B cell (primary cell): Measurements from ENCODE around the gene TRAPPC11. TPM values are rescaled to one million over a fixed set of nuclear protein-coding genes. Genes with fewer than 3 reads are reported as not detected.

Source experiments
- ATAC-seq: fragments of 200-7000 bp; cut with Tn5 transposase; one replicate; pipeline ENCODE4 v1.10.0; 2021; ENCODE audit warnings: low read depth, mild to moderate bottlenecking, moderate number of reproducible peaks, moderate library complexity
- CTCF ChIA-PET: fragments of 350-600 bp; sonication (Branson Sonifier 250); formaldehyde crosslinking; loops from one replicate; lab custom pipeline; 2021; ENCODE audit warnings: antibody characterized with exemption, inconsistent platforms; lab: Charles Lee
- POLR2A ChIA-PET: fragments of 350-600 bp; sonication (Branson Sonifier 250); formaldehyde crosslinking; loops from one replicate; lab custom pipeline; 2021; ENCODE audit warnings: antibody characterized with exemption; lab: Charles Lee
- DNase-seq: peaks from one replicate; pipeline ENCODE4 v3.0.0; 2013
- H2AFZ ChIP-seq: 2 replicates; pipeline ENCODE4 v1.6.1; 2012; ENCODE audit warnings: mild to moderate bottlenecking, low read depth, low read length; ENCODE audit not compliant: insufficient read depth, poor library complexity, severe bottlenecking
- H3K27ac ChIP-seq, 2 donors: 1 replicate in 1 of 2; 2 replicates in 1 of 2; pipeline ENCODE4 v1.5.1; 2012 to 2013; ENCODE audit warnings: low read length in 2 of 2, mild to moderate bottlenecking in 2 of 2, moderate library complexity in 1 of 2
- H3K27me3 ChIP-seq, 4 experiments: fragments of 200-600 bp in 1 of 4; sonication (generic) in 1 of 4; replicated peaks in 1 of 4; 1 replicate in 2 of 4; 2 replicates in 2 of 4; pipeline versions ENCODE4 v1.6.1 to v1.7.0; 2013 to 2016; ENCODE audit warnings: low read length in 3 of 4, mild to moderate bottlenecking in 2 of 4, mixed read lengths in 1 of 4, moderate library complexity in 1 of 4; ENCODE audit not compliant: insufficient read depth in 4 of 4, control insufficient read depth in 3 of 4; ENCODE audit errors: control extremely low read depth in 1 of 4
- H3K36me3 ChIP-seq, 2 experiments: replicated peaks in 1 of 2; 1 replicate in 1 of 2; 2 replicates in 1 of 2; pipeline versions ENCODE4 v1.6.1 to v1.7.1; 2013; ENCODE audit warnings: low read length in 1 of 2; ENCODE audit not compliant: insufficient read depth in 2 of 2, control insufficient read depth in 1 of 2; ENCODE audit errors: control extremely low read depth in 1 of 2, extremely low read depth in 1 of 2
- H3K4me1 ChIP-seq, 2 donors: fragments of 200-600 bp in 1 of 2; sonication (generic) in 1 of 2; 1 replicate in 1 of 2; 2 replicates in 1 of 2; pipeline versions ENCODE4 v1.5.1 to v1.6.1; 2013 to 2017; ENCODE audit warnings: low read length in 2 of 2; ENCODE audit not compliant: control insufficient read depth in 2 of 2, insufficient read depth in 2 of 2
- H3K4me2 ChIP-seq: replicated peaks from 2 replicates; pipeline ENCODE3; 2012; ENCODE audit warnings: mild to moderate bottlenecking, low read depth, low read length; ENCODE audit not compliant: poor library complexity, severe bottlenecking
- H3K4me3 ChIP-seq, 5 experiments: fragments of 200-600 bp in 1 of 5; sonication (generic) in 1 of 5; 1 replicate in 3 of 5; 2 replicates in 2 of 5; pipeline versions ENCODE4 v1.5.1 to v1.7.0; 2011 to 2016; ENCODE audit warnings: low read length in 4 of 5, mild to moderate bottlenecking in 4 of 5, low read depth in 2 of 5, control low read depth in 1 of 5, moderate library complexity in 1 of 5; ENCODE audit not compliant: insufficient read depth in 1 of 5; ENCODE audit errors: control extremely low read depth in 1 of 5, extremely low read depth in 1 of 5
- H3K79me2 ChIP-seq: fragments of 200-600 bp; sonication (generic); one replicate; pipeline ENCODE4 v1.6.0; 2016; ENCODE audit warnings: low read length; ENCODE audit not compliant: control insufficient read depth, insufficient read depth
- H3K9ac ChIP-seq: fragments of 200-600 bp; sonication (generic); 2 replicates; pipeline ENCODE4 v1.6.1; 2017; ENCODE audit warnings: mild to moderate bottlenecking, low read length, moderate library complexity
- H3K9me3 ChIP-seq, 3 donors: one replicate each; pipeline versions ENCODE4 v1.6.1 to v1.7.1; 2013; ENCODE audit warnings: low read length in 2 of 3; ENCODE audit not compliant: control insufficient read depth in 2 of 3, insufficient read depth in 1 of 3; ENCODE audit errors: control extremely low read depth in 1 of 3
- H4K20me1 ChIP-seq: 2 replicates; pipeline ENCODE4 v1.6.0; 2012; ENCODE audit warnings: mild to moderate bottlenecking, low read length; ENCODE audit not compliant: insufficient read depth, control insufficient read depth, poor library complexity, severe bottlenecking
- H3K27ac Mint-ChIP-seq: one replicate; pipeline ENCODE4 v1.8.0; 2021; ENCODE audit warnings: mixed read lengths
- H3K27me3 Mint-ChIP-seq: one replicate; pipeline ENCODE4 v1.8.0; 2021; ENCODE audit warnings: mixed read lengths
- H3K4me1 Mint-ChIP-seq: one replicate; pipeline ENCODE4 v1.8.0; 2021; ENCODE audit warnings: mixed read lengths
- H3K4me3 Mint-ChIP-seq: one replicate; pipeline ENCODE4 v1.8.0; 2021; ENCODE audit warnings: mixed read lengths
- H3K9me3 Mint-ChIP-seq: one replicate; pipeline ENCODE4 v1.8.0; 2022; ENCODE audit warnings: mixed read lengths; ENCODE audit not compliant: insufficient read depth
- CTCF ChIP-seq: fragments of 200-600 bp; IDR thresholded peaks from one replicate; pipeline ENCODE4 v1.8.0; 2022; ENCODE audit warnings: antibody characterized with exemption, mild to moderate bottlenecking
- EZH2 ChIP-seq: IDR thresholded peaks from 2 replicates; pipeline ENCODE4 v1.6.1; 2012; ENCODE audit warnings: borderline replicate concordance, low read depth, mild to moderate bottlenecking, moderate library complexity, low read length; ENCODE audit not compliant: insufficient read depth, poor library complexity, severe bottlenecking
- WGBS: methylation state at CpG from one replicate; pipeline ENCODE4 v1.1.5; 2013; ENCODE audit warnings: missing lambda C conversion rate; ENCODE audit not compliant: insufficient coverage; 5-methylcytosine and 5-hydroxymethylcytosine counted together
- intact Hi-C: fragments of 100-400 bp; cut with micrococcal nuclease; formaldehyde crosslinking; loops from one replicate; pipeline ENCODE4 v1.10.0; 2022
- polyA plus RNA-seq: library from polyadenylated mRNA; depleted of rRNA; stranded (reverse); fragments of >200 nt; gene quantifications from 2 replicates; pipeline ENCODE4 v1.2.3, GENCODE V29; 2012
- total RNA-seq, 2 donors: library from RNA; stranded (reverse); fragments of 120-200 nt in 1 of 2; gene quantifications; 1 replicate in 1 of 2; 2 replicates in 1 of 2; pipeline versions ENCODE4 v1.2.3 to v1.2.4, GENCODE V29; 2013 to 2022

Gene TRAPPC11
- total and polyA plus RNA-seq, 2 donors (not counting 1 experiment from before 2014, with no cell fraction given): 23.5 to 53.8 TPM

- Histone ChIP-seq H3K4me3 (no peak overlapping the region), H3K27ac (no peak overlapping the region), H3K36me3 (peaks cover 11 to 65% of the 10 kb centered on the region in 2 experiments), H2AFZ (no peak overlapping the region), H3K9ac (no peak overlapping the region), H4K20me1 (peaks cover 4% of the 10 kb centered on the region), H3K27me3 (no peaks in the 10 kb centered on the region), H3K4me1 (no peaks in the 10 kb centered on the region), H3K79me2 (peaks cover 7% of the 10 kb centered on the region), H3K9me3 (no peaks in the 10 kb centered on the region), H3K4me2 (no peak overlapping the region)
- intact Hi-C loops: no loop called here
- DNase-seq: no peak
- H3K4me3 Mint-ChIP-seq: no peak overlapping the region
- WGBS: no CpG with 5 or more reads among the region's 3 CpGs
- ATAC-seq: no peak
- TF ChIP-seq CTCF: no peak
- no peak for TF ChIP-seq EZH2
- H3K27me3 Mint-ChIP-seq: no peaks in the 10 kb centered on the region
- H3K27ac Mint-ChIP-seq: no peak overlapping the region
- ChIA-PET CTCF (no interaction called here), POLR2A (no interaction called here)
- peaks cover 2% of the 10 kb centered on the region for H3K4me1 Mint-ChIP-seq
- no peaks in the 10 kb centered on the region for H3K9me3 Mint-ChIP-seq
Measured at GRCh38 chr4:183670251-183670650, 11.2 kb downstream of the TRAPPC11 start.

GRCh38 chr4:183670960-183671555, 12.0 kb downstream of the TRAPPC11 start:
- H2AFZ ChIP-seq: no peak overlapping the region
- H3K27me3 ChIP-seq: no peaks in the 10 kb centered on the region
- H3K9me3 ChIP-seq: no peaks in the 10 kb centered on the region
- no peak overlapping the region for H3K27ac ChIP-seq
- Mint-ChIP-seq H3K27ac (no peak overlapping the region), H3K4me3 (no peak overlapping the region), H3K4me1 (peaks cover 2% of the 10 kb centered on the region), H3K27me3 (no peaks in the 10 kb centered on the region), H3K9me3 (no peaks in the 10 kb centered on the region)
- H3K4me3 ChIP-seq: no peak overlapping the region
- WGBS: 100% methylated on average over 9 of the region's 12 CpGs
- H4K20me1 ChIP-seq: peaks cover 3% of the 10 kb centered on the region
- H3K36me3 ChIP-seq: peaks cover 14 to 56% of the 10 kb centered on the region in 2 experiments
- H3K79me2 ChIP-seq: peaks cover 1% of the 10 kb centered on the region
- intact Hi-C loops: no loop called here
- ChIA-PET CTCF (no interaction called here), POLR2A (no interaction called here)
- H3K9ac ChIP-seq: no peak overlapping the region
- H3K4me2 ChIP-seq: no peak overlapping the region
- DNase-seq: no peak
- H3K4me1 ChIP-seq: no peaks in the 10 kb centered on the region
- ATAC-seq: no peak
- no peak for TF ChIP-seq EZH2
- no peak for TF ChIP-seq CTCF
